T-helper 9 cell (primary cell): ENCODE results near the gene CHTF18.
"Not testable (repeated sequence)": the region's sequence is repeated elsewhere in the genome, so short reads cannot be mapped to it uniquely, and the experiment has no call there.

Source experiments
- DNase-seq: peaks from one replicate; pipeline ENCODE4 v3.0.0-alpha.2; 2020

CHTF18 gene

DNA sequence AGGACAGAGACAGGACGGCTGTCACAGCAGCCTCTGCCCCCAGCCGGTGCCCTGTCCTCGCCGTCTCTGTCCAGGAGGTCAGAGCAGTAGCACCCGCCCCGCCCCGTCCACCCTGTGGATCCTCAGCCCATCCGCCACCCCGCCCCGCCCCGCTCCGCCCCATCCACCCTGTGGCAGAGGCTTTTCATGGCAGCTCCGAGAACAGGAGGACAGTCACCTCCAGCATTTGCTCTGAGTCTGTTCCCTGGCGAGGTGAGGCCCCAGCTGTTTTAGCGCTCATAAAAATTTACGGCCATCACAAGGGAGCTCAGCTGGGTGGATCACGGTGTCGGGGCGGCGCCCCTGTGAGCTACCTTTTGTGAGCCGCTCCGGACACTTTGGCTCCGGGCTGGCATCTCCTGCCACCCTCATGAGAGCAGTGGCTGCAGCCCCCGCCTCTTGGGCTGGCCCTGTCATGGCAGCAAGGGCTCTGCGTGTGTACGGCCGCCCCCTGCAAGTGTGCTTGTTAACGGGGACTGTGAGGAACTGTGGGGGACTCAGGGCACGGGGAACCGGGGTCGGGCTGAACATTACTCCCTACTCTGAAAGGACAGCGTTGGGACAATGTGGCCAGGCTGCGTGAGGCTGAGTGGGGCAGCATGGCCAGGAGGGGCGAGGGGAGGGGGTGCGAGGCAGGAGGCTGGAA lies 44.4 kb downstream of the CHTF18 start:
- DNase-seq: no peak

DNA sequence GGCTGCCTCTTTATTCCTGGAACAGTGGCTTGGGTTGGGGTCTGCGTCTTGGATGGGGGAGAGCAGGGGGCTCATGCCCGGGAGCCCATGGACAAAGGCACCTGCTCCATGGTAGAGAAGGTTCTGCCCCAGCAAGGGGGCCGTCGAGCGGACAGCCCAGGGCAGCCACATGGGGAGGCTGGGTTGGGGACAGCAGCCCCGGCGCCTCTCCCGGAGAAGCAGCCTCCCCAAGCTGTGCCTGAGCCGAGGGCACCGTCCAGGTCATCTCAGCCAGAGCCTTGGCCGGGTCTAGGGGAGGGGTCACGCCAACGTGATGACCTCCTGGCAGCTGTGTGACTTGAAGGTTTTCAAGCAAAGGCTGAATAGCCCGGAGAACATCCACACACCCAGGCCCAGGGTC lies 45.0 kb downstream of the CHTF18 start:
- no peak for DNase-seq

- no peak for DNase-seq
Measured at GRCh38 chr16:835373-835772, 47.0 kb downstream of the CHTF18 start.

DNA sequence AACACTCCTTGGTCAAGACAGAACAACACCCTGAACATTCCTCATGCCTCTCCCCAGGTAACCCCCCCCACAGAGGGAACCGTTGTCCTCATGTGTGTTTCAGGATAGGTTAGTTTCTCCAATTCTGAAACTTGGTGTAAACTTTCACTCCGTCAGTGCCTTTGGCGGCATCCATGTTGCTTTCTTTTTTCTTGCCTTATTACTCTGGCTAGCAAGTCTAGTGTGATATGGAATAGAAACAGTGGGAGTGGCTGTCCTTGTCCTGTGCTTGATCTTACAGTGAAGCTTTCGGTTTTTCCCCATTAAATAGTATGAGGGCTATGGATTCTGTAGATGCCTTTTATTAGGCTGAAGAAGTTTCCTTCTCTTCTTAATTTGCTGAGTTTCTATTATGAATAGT lies 47.8 kb downstream of the CHTF18 start:
- DNase-seq: no peak

DNA sequence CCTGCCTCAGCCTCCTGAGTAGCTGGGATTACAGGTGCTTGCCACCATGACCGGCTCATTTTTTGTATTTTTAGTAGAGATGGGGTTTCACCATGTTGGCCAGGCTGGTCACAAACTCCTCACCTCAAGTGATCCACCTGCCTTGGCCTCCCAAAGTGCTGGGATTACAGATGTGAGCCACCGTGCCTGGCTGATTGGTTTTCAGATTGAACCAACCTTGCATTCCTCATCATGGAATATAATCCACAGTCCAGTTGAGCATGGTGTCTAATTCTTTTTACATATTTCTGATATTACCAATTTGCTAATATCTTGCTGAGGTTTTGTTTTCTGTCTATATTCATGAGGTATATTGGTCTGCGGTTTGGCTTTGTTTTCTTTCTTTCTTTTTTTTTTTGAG lies 48.4 kb downstream of the CHTF18 start:
- DNase-seq: not testable (repeated sequence)

GRCh38 chr16:838741-839140 lies 50.3 kb downstream of the CHTF18 start:
- DNase-seq: no peak

GRCh38 chr16:839643-840408 lies 51.4 kb downstream of the CHTF18 start:
- DNase-seq: no peak

GRCh38 chr16:840561-841454 lies 52.4 kb downstream of the CHTF18 start:
- DNase-seq: no peak

DNA sequence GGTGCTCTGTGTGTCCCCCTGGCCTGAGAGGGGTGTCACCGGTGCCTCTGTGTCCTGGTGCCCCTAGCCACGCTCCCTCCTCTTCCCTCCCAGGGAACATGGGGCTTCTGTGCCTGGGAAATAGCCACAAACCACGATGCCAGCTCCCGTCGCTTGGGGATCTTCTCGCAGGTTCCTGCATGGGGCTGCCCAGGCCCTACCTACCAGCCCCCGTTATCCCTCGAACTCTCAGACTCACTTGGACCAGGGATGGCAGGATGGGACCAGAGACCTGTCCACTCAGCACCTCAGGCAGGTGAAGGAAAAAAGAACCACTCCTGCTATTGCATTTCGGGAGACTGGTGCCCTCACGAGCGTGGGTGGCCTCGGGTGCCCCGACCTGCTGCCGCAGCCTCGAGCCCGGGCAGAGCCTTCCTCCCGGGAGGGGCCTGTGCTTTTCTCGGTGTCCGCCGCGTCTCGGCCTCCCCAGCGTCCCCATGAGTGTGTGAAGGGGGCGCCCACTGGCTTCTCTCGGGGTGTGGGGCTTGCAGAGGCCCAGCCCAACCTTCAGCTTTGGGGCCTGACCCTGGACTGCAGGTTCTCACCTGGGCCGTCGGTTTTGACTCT lies 53.1 kb downstream of the CHTF18 start:
- DNase-seq: no peak

- no peak for DNase-seq
Measured at GRCh38 chr16:842061-842476, 53.6 kb downstream of the CHTF18 start.

- no peak for DNase-seq
Measured at GRCh38 chr16:842711-843560, 54.5 kb downstream of the CHTF18 start.

DNA sequence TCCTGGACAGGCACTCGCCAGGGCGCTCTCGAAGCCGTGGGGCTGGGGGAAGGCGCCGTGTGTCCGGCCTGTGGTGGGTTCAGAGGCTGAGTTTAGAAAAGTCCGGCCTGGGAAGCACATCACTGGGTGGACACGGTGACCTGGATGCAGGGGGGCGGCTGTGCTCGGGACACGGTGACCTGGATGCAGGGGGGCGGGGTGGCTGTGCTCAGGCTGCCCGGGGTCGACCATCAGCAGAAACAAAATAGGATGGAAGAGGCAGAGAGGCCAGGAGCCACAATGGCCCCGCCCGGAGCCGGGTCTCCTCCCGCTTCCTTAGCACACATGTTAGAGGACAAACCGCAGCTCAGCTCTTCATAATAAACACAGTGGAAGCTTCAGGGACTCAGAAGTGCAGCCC lies 55.4 kb downstream of the CHTF18 start:
- DNase-seq: no peak

DNA sequence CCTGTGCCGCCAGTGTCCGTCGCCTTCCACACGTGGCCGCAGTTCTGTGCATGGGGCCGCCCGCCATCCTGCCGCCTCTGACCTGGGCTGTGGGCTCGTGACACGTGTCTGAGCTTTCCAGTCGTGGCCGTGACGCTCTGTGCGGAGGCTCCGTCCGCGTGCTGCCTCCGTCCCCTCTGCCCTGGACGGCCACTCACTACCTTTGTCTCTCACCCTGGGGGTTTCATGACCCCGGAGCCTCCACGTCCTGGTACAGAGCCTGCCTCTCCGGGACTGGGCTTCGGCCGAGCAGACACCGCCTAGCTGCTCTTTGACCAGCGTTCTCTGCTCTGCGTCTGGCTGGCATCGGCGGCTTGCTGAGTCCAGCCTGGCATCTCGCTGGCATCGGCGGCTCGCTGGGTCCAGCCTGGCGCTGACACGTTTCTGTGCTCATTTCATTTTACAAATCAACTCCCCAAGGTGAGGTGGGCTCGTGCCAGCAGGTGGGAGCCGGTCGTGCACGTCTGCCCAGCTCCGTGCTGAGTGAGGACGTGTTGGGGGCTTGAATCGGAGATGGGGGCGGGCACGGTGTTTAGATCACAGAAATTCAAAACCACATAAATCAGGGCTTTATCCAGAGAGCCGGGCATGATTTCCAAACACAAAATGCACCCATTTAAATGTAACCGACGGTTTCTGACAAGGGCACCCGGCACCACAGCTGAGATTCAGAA lies 56.4 kb downstream of the CHTF18 start:
- no peak for DNase-seq

GRCh38 chr16:845351-845745 lies 56.9 kb downstream of the CHTF18 start:
- no peak for DNase-seq

DNA sequence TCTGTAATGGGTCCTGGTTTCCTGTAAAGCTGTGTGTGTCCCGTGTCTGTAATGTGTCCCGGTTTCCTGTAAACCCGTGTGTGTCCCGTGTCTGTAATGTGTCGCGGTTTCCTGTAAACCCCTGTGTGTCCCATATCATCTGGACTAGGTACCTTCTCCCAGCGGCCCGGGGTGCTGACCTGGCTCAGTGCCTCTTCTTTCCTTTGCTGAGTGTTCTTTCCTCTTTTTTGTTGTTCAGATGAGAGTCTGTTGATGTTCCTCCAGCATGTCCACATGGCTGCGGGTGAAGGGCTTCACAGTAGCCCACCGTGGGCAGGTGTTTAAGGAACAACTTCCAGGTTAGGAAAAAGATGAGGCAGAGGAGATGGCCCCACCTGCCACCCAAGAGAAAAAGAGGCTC lies 58.7 kb downstream of the CHTF18 start:
- no peak for DNase-seq
